Endothelial cell of umbilical vein (primary cell): ENCODE measurements around the gene PRB4. TPM values are rescaled to one million over a fixed set of nuclear protein-coding genes. Genes with fewer than 3 reads are reported as not detected.

Experiments
- BruUV-seq: library from RNA; stranded (reverse); fragments of 400-500 nt; replicated peaks from 2 replicates; lab custom pipeline; 2021; lab: Mats Ljungman, UMichigan
- CTCF ChIA-PET: fragments of 300-600, 350-600 bp; sonication (Branson Sonifier 250); formaldehyde crosslinking; loops from one replicate; lab custom pipeline; 2021; ENCODE audit warnings: antibody characterized with exemption, inconsistent platforms; lab: Charles Lee
- POLR2A ChIA-PET: fragments of 300-600, 350-600 bp; sonication (Branson Sonifier 250); formaldehyde crosslinking; loops from one replicate; lab custom pipeline; 2021; ENCODE audit warnings: antibody characterized with exemption, inconsistent platforms; lab: Charles Lee
- DNase-seq: peaks from one replicate; pipeline ENCODE4 v3.0.0-alpha.2; 2011; ENCODE audit warnings: low read depth, low spot score
- FAIRE-seq: peaks from 2 replicates; lab custom pipeline; 2011; peaks lifted over from hg19 to GRCh38; lab: Jason Lieb, UNC
- H2AFZ ChIP-seq: 2 replicates; pipeline ENCODE4 v1.6.0; 2012; ENCODE audit warnings: low read depth, low read length, control low read depth, inconsistent platforms
- H3K27ac ChIP-seq: 2 replicates; pipeline ENCODE4 v1.5.1; 2011; ENCODE audit warnings: low read depth, mild to moderate bottlenecking, control low read depth, low read length, moderate library complexity; ENCODE audit not compliant: insufficient read depth
- H3K27me3 ChIP-seq, 2 experiments: 2 replicates each; pipeline versions ENCODE4 v1.6.0 to v1.6.1; 2011; ENCODE audit warnings: low read length in 2 of 2, mixed read lengths in 1 of 2; ENCODE audit not compliant: control insufficient read depth in 2 of 2, insufficient read depth in 2 of 2
- H3K36me3 ChIP-seq, 2 experiments: 2 replicates in 1 of 2; 3 replicates in 1 of 2; pipeline ENCODE4 v1.5.1; 2011; ENCODE audit warnings: low read length in 2 of 2, mild to moderate bottlenecking in 1 of 2, moderate library complexity in 1 of 2; ENCODE audit not compliant: control insufficient read depth in 2 of 2, insufficient read depth in 2 of 2; ENCODE audit errors: extremely low read depth in 1 of 2
- H3K4me1 ChIP-seq: 3 replicates; pipeline ENCODE4 v1.5.1; 2011; ENCODE audit warnings: mild to moderate bottlenecking, low read length; ENCODE audit not compliant: control insufficient read depth, insufficient read depth; ENCODE audit errors: extremely low read depth
- H3K4me2 ChIP-seq: 2 replicates; pipeline ENCODE4 v1.6.1; 2011; ENCODE audit warnings: low read length, control low read depth, mixed read lengths; ENCODE audit not compliant: insufficient read depth
- H3K4me3 ChIP-seq, 3 experiments: fragments of 200-600 bp in 1 of 3; sonication (generic), shearing (Covaris generic) in 1 of 3; replicated peaks in 1 of 3; 2 replicates each; pipeline ENCODE4 v1.5.1; 2011 to 2016; ENCODE audit warnings: control low read depth in 3 of 3, low read length in 3 of 3, mild to moderate bottlenecking in 2 of 3, inconsistent platforms in 1 of 3, low read depth in 1 of 3, moderate library complexity in 1 of 3; ENCODE audit not compliant: insufficient read depth in 1 of 3
- H3K79me2 ChIP-seq: 2 replicates; pipeline ENCODE4 v1.6.0; 2012; ENCODE audit warnings: low read length, inconsistent platforms; ENCODE audit not compliant: control insufficient read depth, insufficient read depth
- H3K9ac ChIP-seq: replicated peaks from 2 replicates; pipeline ENCODE3; 2011; ENCODE audit warnings: low read length, control low read depth; ENCODE audit not compliant: insufficient read depth; ENCODE audit errors: extremely low read depth
- H3K9me1 ChIP-seq: replicated peaks from 3 replicates; pipeline ENCODE4 v1.6.0; 2011; ENCODE audit warnings: mild to moderate bottlenecking, low read length; ENCODE audit not compliant: control insufficient read depth, insufficient read depth; ENCODE audit errors: extremely low read depth
- H3K9me3 ChIP-seq: replicated peaks from 2 replicates; pipeline ENCODE4 v1.5.1; 2012; ENCODE audit warnings: low read length, inconsistent platforms; ENCODE audit not compliant: control insufficient read depth, insufficient read depth
- H4K20me1 ChIP-seq: replicated peaks from 2 replicates; pipeline ENCODE3; 2011; ENCODE audit warnings: mild to moderate bottlenecking, low read length; ENCODE audit not compliant: control insufficient read depth, insufficient read depth; ENCODE audit errors: extremely low read depth
- CTCF ChIP-seq, 2 donors: IDR thresholded peaks; 1 replicate in 1 of 2; 2 replicates in 1 of 2; pipeline ENCODE4 v1.5.1; 2011; ENCODE audit warnings: low read length in 2 of 2, mild to moderate bottlenecking in 2 of 2, moderate library complexity in 2 of 2, control low read depth in 1 of 2, inconsistent platforms in 1 of 2, low read depth in 1 of 2; ENCODE audit not compliant: insufficient read depth in 1 of 2; ENCODE audit errors: extremely low read depth in 1 of 2
- EZH2 ChIP-seq: IDR thresholded peaks from 2 replicates; pipeline ENCODE4 v1.6.1; 2012; ENCODE audit warnings: borderline replicate concordance, low read depth, mild to moderate bottlenecking, moderate library complexity, low read length, inconsistent platforms; ENCODE audit not compliant: severe bottlenecking
- FOS ChIP-seq: IDR thresholded peaks from 2 replicates; pipeline ENCODE4 v1.6.1; 2011; ENCODE audit warnings: mild to moderate bottlenecking, low read length, moderate library complexity, borderline replicate concordance; ENCODE audit not compliant: insufficient read depth
- GATA2 ChIP-seq: IDR thresholded peaks from 2 replicates; pipeline ENCODE4 v1.7.0; 2011; ENCODE audit warnings: low read depth, mild to moderate bottlenecking, moderate library complexity, mixed read lengths, low read length; ENCODE audit not compliant: insufficient read length, insufficient read depth
- JUN ChIP-seq: IDR thresholded peaks from 2 replicates; pipeline ENCODE4 v1.6.1; 2011; ENCODE audit warnings: borderline replicate concordance, low read depth; ENCODE audit not compliant: insufficient read length, insufficient read depth
- MAX ChIP-seq: IDR thresholded peaks from 2 replicates; pipeline ENCODE4 v1.6.1; 2011; ENCODE audit not compliant: insufficient read depth, insufficient read length
- MYC ChIP-seq: IDR thresholded peaks from one replicate; pipeline ENCODE4 v1.6.1; 2011; ENCODE audit warnings: mild to moderate bottlenecking, low read depth, low read length
- POLR2A ChIP-seq: IDR thresholded peaks from 2 replicates; pipeline ENCODE4 v1.6.1; 2012; ENCODE audit warnings: low read depth, mild to moderate bottlenecking, control low read depth, low read length
- POLR2AphosphoS5 ChIP-seq: IDR thresholded peaks from 2 replicates; pipeline ENCODE4 v1.6.1; 2012; ENCODE audit warnings: low read depth, mild to moderate bottlenecking, control low read depth, low read length, moderate library complexity; ENCODE audit not compliant: insufficient read depth
- dilution Hi-C: fragments of 300-500 bp; cut with MboI; formaldehyde crosslinking; loops from one replicate; pipeline ENCODE4 v1.15.0; 2019; ENCODE audit warnings: low sequenced_read_pairs; ENCODE audit not compliant: extremely low pct_ligation_motif_present
- intact Hi-C: fragments of 100-400 bp; cut with micrococcal nuclease; formaldehyde crosslinking; loops from one replicate; pipeline ENCODE4 v1.10.0; 2022
- polyA plus RNA-seq, 4 experiments: library from polyadenylated mRNA; depleted of rRNA in 3 of 4; stranded (reverse) in 3 of 4; unstranded in 1 of 4; fragments of >200 nt; gene quantifications; 2 replicates each; pipeline versions ENCODE4 v1.2.1 to v1.2.3, GENCODE V29; 2011 to 2012; ENCODE audit warnings: missing spikeins in 1 of 4
- total RNA-seq: library from RNA; stranded (reverse); gene quantifications from 2 replicates; pipeline ENCODE4 v1.2.3, GENCODE V29; 2021

Gene PRB4
- total and polyA plus RNA-seq, 2 donors (not counting 3 experiments of a cell fraction or from before 2014, with no cell fraction given), result not detected

DNA sequence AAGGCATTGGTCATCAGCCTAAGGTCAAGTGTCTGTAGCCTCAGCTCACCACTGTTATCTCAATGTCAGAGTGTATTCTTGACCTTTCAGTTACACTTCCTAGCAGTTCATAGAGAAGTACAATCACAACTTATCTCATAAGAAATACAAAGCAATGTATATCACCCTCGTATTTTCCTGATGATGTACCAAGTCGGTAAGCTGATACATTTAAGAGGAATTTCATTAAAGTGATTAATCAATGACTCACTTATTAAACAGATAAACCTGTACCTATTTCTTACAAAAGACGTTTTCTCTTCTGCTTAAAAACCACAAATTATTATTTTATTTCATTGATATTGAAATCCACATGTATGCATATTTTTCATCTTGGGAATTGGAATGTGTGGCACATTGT is 36.8 kb downstream of the PRB4 start:
- CTCF ChIA-PET, result no interaction called here
- Histone ChIP-seq H3K79me2 (no peaks in the 10 kb centered on the region), H3K27ac (no peak overlapping the region), H3K36me3 (no peaks in the 10 kb centered on the region), H3K9ac (no peak overlapping the region), H3K4me3 (no peak overlapping the region), H3K27me3 (no peaks in the 10 kb centered on the region), H2AFZ (no peak overlapping the region), H3K9me1 (no peaks in the 10 kb centered on the region), H3K4me1 (no peaks in the 10 kb centered on the region), H3K4me2 (no peak overlapping the region), H4K20me1 (no peaks in the 10 kb centered on the region), H3K9me3 (no peaks in the 10 kb centered on the region)
- POLR2A ChIA-PET, result no interaction called here
- intact Hi-C loops, result no loop called here
- no peak for TF ChIP-seq EZH2
- no peak for TF ChIP-seq JUN
- no peak for TF ChIP-seq FOS
- no peak for TF ChIP-seq GATA2
- no peak for TF ChIP-seq CTCF (IDR thresholded peaks at IDR 0.05; ENCODE audit: extremely low read depth in 1 of 2, insufficient read depth in 1 of 2, low read depth in 1 of 2, low read length in 2 of 2)
- TF ChIP-seq POLR2AphosphoS5, result no peak
- no peak for TF ChIP-seq MYC
- no peak for TF ChIP-seq POLR2A
- no peak for TF ChIP-seq MAX
- no TSS peak for BruUV-seq
- DNase-seq (no peak), FAIRE-seq (no peak)
- dilution Hi-C loops, result no loop called here
